NOMO-1 treated with dmso at 0.1 percent for 144 hours (cell line): ENCODE results near the gene WDR47.

Source experiments
- DNase-seq: peaks from one replicate; lab custom pipeline; 2025; ENCODE audit not compliant: unreplicated experiment; lab: John Stamatoyannopoulos, UW

WDR47 gene

DNA sequence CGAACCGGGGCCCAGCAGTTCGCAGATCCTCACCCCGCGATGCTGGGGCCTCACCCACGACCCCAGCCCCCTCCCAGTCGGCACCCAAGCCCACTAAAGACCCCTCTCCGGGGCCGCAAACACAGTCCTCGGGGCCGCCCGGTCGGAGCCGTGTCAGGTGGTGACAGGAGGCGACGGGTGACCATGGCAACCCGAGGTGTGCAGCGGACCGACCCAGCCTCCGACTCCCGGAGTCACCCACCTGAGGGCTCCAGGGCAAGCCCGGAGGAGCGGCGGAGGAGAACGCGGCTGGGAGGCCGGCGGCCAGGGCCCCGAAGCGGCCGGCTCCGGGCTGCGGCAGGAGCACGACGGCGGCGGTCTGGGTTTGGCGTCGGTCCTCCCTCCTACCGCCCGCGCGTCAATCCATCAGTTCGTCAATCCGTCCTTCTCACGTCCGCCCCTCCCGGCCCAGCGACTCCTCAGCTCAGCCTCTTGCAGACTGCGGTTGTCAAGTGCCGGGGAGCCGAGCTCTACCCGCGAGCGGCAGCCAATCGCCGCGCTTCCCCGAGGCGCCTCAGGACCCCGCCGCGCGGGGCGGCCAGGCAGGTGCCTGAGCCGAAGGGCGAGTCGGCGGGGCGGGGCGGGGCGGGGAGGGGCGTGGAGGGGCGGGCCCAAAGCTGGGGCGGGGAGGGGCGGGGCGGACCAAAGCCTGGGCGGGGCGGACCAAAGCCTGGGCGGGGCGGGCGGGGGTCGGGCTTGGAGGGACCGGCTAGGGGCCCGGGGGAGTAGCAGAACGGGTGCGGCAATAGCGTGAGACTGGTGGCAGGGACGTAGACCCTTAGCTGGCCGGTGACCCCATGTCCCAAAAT is at the start of gene WDR47:
TSS of gene WDR47 (minus strand) at position 482 of the 848 bp plus-strand sequence. CDS start 18,590 bp downstream, outside the sequence.
- DNase-seq, result peak; percentile 98

GRCh38 chr1:109091078-109091838 is 49.4 kb upstream of the WDR47 start:
- DNase-seq, result peak; percentile 56

GRCh38 chr1:109090196-109091077 is 48.5 kb upstream of the WDR47 start, which contains the start of gene TMEM167B:
TSS of gene TMEM167B (plus strand) at chr1:109090764. CDS start at chr1:109090873, 109 bp downstream.
- DNase-seq, result peak; percentile 93

DNA sequence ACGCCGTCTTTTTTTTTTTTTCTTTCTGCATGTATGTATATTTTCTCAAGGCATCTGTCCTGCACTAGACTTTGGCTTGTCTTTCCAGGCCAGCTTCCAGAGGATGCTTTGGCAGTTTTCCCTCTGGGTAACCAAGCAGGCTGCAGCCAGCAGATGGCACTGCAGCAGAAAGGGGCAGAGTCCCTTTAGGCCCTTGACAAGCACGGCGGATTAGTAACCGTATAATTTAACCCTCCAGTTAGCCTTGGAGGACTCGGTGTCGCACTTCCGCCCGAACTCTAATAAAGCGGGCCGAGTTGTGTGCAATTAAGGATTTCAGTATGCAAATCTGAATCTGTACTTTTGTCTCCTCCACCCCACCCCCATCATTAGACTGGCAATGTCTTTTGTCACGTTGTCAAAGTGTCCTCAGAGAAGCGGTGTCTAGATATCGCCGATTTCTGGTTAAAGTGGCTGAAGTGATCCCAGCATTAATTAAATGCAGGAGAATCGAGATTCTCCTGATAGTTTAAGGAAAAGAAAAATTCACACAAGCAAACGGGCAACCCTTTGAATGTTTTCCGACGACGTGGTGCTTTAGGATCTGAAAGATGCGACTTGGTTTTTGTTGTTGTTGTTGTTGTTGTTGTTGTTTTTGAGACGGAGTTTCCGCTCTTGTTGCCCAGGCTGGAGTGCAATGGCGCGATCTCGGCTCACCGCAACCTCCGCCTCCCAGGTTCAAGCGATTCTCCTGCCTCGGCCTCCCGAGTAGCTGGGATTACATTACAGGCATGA is 47.5 kb upstream of the WDR47 start:
- no peak for DNase-seq

GRCh38 chr1:109084563-109085517 is 42.9 kb upstream of the WDR47 start:
- no peak for DNase-seq

GRCh38 chr1:109083923-109084322 is 42.0 kb upstream of the WDR47 start:
- no peak for DNase-seq

DNA sequence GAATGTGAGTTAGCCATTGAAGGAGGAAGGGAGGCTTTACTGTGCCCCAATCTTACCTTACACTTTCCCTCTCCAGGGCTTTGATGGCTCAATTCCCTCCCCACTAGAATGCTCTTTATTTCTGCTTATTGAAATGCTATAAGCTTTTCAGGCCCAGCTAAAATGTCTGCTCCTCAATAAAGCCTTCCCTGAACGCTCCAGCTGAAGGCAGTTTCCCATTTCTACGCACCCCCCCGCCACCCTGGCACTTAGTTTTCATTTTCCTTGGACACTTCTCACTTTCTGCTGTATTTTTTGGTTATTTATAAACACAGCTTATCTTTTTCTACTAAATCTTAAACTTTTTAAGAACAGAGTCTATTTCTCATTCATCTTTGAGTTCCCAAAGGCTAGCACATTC is 41.6 kb upstream of the WDR47 start:
- no peak for DNase-seq

- no peak for DNase-seq
Measured at GRCh38 chr1:109080441-109081082, 38.7 kb upstream of the WDR47 start.

DNA sequence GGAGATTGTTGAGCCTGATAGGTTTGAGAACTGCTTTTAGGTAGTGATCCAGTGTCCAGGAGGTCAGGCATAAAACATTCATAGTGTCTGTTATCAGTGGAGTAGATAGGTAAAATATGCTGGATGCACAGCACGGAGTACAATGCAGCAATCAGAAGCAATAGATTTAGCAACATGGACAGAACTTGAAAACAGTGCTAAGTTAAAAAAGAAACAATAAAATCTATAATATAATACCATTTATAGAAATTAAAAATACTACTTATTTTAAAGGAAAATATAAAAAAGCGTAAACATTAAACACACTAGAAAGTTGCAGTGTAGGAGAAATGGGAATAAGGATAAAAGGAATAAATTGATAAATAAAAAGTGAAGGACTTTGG is 37.3 kb upstream of the WDR47 start:
- no peak for DNase-seq

GRCh38 chr1:109078317-109078716 is 36.4 kb upstream of the WDR47 start:
- peak; percentile 17 for DNase-seq

DNA sequence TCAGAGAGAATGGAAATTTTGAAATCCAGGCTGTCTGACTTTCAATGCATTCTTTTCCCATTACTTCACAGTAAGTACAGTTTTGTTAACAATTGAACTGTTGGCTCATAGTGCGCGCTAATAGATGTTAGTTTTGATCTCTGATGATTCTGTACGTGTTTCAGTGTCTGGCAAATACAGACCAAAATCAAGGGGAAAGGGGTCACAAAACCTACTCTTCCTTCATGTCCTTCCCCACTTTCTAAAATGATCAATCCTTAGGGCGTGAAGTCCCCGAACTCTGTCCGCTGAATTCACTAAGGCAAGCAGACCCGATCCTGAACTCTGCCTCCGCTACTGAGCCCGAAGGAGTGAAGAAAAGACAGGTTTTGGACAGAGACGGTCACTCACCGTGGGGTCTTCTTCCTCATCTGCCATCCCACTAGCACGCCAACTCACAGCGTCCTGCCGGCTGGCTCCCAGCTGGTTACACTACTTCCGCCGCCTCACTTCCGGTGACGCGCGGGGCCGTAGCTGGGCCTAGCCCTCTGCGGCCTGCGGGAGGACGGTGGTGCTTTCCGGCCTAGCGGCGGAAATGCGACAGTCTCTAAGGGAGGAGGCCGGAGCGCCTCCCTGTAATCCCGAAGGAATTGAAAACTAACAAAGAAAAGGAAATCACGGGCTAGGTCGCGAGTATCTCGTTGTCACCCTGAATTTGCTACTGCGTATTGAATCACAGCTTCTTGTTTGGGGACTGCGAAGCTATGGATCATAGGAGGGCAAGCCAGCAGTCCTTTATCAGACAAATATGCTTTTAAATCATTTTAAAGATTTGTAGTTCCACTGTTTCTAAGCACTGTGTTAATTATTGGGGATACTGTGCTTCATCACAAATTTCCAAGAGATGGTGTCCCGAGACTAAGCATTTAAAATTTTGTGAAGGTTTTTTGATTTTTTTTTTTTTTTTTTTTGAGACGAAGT is 33.9 kb upstream of the WDR47 start, which contains the start of gene TAF13:
TSS of gene TAF13 (minus strand) at position 473 of the 960 bp plus-strand sequence. CDS start at position 417, 56 bp downstream.
- peak; percentile 90 for DNase-seq

- no peak for DNase-seq
Measured at GRCh38 chr1:109069294-109069693, 27.4 kb upstream of the WDR47 start.

- DNase-seq, result no peak
Measured at GRCh38 chr1:109067883-109068282, 26.0 kb upstream of the WDR47 start.

DNA sequence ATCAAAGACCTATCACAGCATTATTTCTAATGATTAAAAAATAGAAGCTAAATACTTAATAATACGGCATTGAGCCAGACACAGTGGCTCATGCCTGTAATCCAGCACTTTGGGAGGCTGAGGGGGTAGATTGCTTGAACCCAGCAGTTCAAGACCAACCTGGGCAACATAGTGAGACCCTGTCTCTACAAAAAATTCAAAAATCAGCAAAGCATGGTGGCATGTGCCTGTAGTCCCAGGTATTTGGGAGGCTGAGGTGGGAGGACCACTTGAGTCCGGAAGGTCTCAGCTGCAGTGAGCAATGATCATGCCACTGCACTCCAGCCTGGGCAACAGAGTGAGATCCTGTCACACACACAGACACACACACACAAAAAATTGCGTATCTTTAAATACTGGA is 23.2 kb upstream of the WDR47 start:
- DNase-seq, result no peak

- no peak for DNase-seq
Measured at GRCh38 chr1:109061183-109061582, 19.3 kb upstream of the WDR47 start.

DNA sequence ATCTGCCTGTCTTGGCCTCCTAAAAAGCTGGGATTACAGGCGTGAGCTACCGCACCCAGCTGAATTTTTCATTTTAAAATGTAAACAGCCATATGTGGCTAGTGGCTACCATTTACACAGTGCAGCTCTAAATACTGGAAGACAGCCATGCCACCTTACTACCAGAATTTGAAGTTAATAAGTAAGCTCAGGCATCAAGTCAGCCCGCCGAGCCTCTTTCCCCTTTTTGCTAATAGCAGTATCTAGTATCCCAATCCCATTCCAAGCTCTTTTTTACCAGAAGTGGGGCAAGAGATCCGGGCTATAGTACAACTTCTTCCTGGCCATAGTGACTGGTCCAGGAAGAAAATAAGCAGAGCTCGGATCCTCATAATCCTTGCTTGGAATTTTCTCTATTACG is 18.8 kb upstream of the WDR47 start:
- no peak for DNase-seq

GRCh38 chr1:109059026-109059425 is 17.1 kb upstream of the WDR47 start:
- no peak for DNase-seq
